ENCODE results near the gene ANP32E.
"Not testable (repeated sequence)": the region's sequence is repeated elsewhere in the genome, so short reads cannot be mapped to it uniquely, and the experiment has no call there.

The ANP32E gene

DNA sequence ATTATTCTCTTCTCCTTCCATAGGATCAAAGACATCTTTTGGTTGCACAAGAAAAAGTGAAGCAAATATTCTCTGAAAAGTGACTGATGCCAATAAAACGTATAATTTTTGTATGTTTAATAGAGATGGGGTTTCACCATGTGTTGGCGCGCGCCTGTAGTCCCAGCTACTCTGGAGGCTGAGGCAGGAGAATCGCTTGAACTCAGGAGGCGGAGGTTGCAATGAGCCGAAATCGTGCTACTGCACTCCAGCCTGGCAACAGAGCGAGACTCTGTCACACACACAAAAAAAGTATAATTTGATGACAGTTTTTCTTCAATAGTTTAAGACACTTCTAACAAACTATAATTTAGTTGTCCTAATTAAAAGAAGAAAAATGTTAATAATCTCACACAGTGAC is 23.8 kb downstream of the ANP32E start:
- no peak for DNase-seq

DNA sequence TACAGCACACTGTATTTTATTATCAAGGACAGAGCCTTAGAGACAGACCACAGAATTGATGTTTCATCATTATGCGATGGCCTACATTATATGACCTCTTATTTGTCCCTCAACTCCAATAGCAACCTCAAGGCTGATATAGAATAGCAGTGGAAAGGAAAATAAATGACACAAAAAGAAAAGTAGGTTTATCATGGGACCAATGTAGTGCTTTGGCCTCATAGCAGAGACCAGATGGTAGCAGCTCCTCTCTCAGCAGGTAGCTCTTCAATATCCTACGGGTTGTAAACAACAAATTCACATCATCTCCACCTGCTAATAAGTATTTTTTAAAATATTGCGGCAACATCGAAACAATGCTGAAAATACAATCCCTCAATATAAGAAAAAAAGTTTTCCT is 25.2 kb downstream of the ANP32E start:
- no peak for DNase-seq

DNA sequence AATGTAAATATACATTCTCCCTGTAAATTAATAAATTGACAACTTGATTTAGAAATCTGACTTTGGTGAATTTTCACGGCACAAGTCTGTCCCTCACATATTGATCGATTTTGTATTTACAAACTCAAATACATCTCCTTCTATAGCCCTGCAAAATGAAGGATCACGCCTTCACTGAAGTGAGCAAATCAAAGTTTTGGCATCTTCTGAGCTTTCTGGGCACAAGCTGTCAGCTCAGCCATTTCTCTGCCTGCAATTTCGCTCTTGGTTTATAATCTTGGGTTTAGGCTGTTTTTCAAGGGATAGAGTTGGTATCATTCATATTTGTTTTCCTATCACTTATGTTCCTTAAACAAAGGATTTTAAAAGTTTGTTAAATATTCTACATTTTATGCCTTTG is 25.8 kb downstream of the ANP32E start:
- DNase-seq, result no peak

GRCh38 chr1:150208460-150208859 is 27.5 kb downstream of the ANP32E start:
- not testable (repeated sequence) for DNase-seq

DNA sequence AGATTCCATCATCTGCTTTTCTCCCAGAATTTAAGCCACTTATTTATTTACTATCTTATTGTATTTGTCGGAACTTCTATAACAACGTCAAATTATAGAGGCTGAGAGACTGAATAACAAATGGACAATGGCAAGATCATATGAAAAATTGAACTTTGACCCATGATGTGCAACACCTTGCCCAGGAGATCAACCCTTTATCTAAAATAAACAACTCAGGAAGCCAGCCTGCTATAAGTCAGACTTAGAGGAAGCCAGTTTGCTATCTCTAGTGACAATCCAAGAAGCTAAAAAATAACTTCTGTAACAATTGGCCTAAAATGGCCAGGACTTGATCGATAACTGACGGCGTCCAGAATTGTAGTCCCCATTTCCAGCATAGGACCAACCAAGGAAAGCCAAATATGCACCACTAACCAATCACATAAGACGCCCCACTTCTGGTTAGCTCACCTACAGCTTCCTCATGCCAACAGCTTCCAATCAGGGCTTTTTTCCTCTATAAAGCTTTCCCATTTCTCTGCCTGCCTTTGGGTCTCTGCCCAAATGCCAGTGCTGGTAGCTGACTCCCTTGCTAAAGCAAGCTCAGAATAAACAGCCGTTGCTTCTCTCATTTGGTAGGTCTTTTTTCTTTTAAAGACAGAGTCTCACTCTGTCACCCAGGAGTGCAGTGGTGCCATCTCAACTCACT is 28.5 kb downstream of the ANP32E start:
- DNase-seq, result no peak

GRCh38 chr1:150196417-150196816 is 39.5 kb downstream of the ANP32E start:
- DNase-seq, result no peak

DNA sequence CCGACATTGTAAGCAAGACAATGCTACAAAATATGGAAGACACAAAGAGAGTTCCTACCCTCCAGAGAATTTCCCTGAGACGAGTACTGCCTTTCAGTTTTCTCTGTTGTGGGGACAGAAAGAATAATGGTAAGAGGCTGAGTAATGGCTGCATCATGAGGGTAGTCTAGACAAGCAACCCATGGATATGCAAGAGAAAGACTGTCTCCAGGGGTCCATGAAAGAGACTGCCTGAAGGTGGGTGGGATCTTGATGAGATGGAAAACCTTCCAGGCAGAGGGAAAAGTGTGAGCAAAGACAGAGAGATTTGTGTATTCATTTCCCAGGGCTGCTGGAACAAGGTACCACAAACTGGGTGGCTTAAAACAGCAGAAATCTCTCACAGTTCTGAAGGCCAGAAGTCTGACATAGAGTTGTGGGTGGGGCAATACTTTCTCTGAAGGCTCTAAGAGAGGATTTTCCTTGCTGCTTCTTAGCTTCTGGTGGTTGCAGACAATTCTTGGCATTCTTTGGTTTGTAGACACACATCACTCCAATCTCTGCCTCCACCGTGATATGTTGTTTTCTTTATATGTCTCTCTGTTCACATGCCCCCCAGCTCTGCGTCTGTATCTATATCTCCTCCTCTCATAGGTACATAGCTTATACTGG is 41.4 kb downstream of the ANP32E start:
- DNase-seq, result no peak

DNA sequence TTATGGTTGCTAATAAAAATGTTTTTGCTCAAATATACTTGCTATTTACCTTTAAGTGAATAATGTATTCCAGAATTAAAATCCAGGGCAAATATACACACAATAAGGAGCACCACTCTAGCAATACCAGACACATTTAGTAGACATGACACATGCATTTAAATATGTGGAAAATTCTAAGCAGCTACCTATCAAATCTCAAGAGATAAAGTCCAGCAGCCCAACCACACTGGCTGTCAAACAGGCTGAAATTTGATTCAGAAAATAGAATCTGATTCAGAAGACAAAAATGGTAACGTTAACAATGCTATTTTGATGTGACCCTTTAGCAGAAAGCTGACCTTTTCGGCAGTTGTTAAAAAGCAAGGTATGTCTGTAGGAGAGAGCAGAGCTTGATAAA is 43.9 kb downstream of the ANP32E start:
- no peak for DNase-seq

- no peak for DNase-seq
Measured at GRCh38 chr1:150187560-150187931, 48.4 kb downstream of the ANP32E start.

GRCh38 chr1:150186789-150187559 is 48.9 kb downstream of the ANP32E start:
- peak; percentile 64 for DNase-seq

DNA sequence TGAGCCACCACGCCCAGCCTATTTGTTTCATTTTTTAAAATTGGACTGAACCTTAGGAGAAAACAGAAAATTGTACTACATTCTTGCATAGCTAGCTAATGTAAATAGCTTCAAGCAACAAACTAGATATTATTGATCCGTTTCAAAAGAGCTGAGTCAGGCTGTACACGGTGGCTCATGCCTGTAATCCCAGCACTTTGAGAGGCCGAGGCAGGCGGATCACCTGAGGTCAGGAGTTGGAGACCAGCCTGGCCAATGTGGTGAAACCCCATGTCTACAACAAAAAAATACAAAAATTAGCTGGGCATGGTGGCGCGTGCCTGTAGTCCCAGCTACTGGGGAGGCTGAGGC is 49.5 kb downstream of the ANP32E start:
- not testable (repeated sequence) for DNase-seq

- no peak for DNase-seq
Measured at GRCh38 chr1:150185481-150185880, 50.4 kb downstream of the ANP32E start.

- DNase-seq, result no peak
Measured at GRCh38 chr1:150183061-150183460, 52.9 kb downstream of the ANP32E start.

DNA sequence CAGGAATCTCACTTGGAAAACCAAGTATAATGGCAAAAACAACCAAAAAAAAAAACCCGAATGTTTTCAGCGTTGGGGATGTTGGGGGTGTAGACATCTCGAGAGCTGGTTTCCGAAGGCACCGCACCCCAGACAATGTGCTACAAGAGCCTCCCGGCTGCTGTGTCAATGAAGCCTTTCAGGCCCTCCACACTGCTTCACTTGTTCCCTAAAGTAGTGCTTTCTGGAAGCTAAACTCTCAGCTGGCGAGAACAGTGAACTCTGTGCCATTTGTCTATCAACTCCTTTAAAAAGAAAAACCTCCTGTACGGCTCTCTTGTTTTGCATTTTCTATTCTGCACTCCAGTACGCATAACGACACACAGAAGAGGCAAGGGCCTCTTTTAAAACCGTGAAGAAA is 53.7 kb downstream of the ANP32E start:
- DNase-seq, result no peak

- no peak for DNase-seq
Measured at GRCh38 chr1:150180474-150180873, 55.4 kb downstream of the ANP32E start.

GRCh38 chr1:150179867-150180266 is 56.0 kb downstream of the ANP32E start:
- DNase-seq, result no peak

DNA sequence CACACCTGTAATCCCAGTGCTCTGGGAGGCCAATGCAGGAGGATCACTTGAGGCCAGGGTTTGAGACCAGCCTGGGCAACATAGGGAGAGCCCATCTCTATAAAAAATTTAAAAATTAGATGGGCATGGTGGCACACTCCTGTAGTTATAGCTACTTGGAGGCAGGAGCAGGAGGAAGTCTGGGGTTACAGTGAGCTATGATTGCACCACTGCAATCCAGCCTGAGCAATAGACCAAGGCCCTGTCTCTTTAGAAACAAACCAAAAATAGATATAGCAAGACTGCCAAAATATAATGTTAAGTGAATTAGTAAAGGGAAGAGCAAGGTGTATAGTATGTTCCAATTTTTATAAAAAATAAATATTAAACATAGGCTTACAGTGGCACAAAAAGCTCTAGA is 57.4 kb downstream of the ANP32E start:
- DNase-seq, result no peak

GRCh38 chr1:150176593-150176992 is 59.3 kb downstream of the ANP32E start:
- DNase-seq, result no peak

DNA sequence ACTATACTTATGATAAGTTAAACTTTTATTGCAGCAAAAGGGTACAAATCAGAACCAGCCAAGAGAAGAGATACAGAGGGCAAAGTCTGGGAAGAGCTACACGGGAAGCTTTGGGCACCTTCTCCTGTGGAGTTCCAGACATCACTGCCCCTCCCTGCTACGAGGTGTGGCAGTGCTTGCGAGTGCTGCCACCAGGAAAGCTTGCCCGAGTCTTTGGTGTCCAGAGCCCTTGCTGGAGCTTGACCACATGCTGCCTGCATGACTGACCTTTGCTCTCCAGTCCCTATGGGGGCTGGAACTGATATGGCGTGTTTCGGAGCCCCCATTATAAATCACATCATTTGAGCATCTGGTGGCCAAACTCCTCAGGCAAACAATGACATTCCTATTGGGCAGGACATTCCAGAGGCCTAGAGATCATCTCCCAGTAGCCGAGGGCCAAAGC is 62.7 kb downstream of the ANP32E start:
- no peak for DNase-seq

DNA sequence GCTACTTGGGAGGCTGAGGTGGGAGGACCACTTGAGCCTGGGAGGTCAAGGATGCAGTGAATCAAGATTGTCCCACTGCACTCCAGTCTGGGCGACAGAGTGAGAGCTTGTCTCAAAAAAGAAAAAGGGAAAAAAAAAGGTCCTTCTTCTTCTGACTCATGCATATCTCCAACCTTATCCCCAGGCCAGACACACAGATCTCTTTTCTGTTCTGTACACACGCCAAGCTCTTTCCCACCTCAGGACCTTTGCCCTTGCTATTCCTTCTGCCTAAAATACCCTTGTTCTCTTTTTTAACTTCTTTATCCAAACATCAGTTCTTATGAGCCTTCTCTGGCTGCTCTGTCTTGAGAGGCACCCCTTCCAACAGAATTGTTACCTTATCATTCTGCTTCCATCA is 64.1 kb downstream of the ANP32E start:
- no peak for DNase-seq

DNA sequence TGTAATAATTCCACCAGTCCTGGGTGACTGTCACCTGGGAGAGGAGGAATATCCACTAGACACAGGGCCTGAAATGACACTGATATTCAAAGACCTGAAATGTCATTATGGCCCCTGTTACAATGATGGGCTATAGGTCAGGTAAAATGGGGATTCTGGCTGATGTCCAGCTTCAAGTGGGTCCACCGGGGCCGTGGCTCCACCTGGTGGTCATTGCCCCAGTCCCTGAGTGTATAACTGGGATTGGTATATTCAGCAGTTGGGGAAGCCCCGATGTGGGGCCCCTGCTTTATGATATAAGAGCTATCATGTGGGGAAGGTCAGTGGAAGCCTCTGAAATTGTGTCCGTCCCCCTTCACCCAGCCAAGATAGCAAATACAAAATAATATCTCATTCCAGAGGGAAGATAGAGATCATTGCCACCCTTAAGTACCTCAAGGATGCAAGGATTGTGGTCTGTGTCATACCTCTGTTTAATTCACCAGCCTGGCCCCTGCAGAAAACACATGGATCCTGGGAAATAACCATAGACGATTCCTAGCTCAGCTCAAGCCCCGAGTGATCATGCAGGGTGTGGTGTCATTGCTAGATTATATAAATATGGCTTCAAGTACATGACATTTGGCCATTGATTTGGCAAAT is 66.8 kb downstream of the ANP32E start:
- DNase-seq, result peak; percentile 15

Measured in NCI-H2227 treated with DMSO at 0.1 percent for 48 hours (cell line).